Ascending aorta (tissue), 2 donors: ENCODE data around the gene ZBTB16. TPM values are rescaled to one million over a fixed set of nuclear protein-coding genes. Genes with fewer than 3 reads are reported as not detected.
A peak's percentile ranks its signal among the peaks of the same experiment; 100 is the strongest.

ENCODE experiments used
- DNase-seq, 2 donors: peaks; one replicate each; pipeline ENCODE4 v3.0.0-alpha.2; 2019; ENCODE audit warnings: low spot score in 2 of 2
- H3K27ac ChIP-seq, 2 donors: fragments of 200-600 bp; sonication (generic); one replicate each; pipeline ENCODE4 v1.5.1; 2016 to 2017; ENCODE audit warnings: mild to moderate bottlenecking in 1 of 2
- H3K27me3 ChIP-seq: fragments of 200-600 bp; sonication (generic); one replicate; pipeline ENCODE4 v1.5.1; 2017
- H3K36me3 ChIP-seq, 2 donors: fragments of 200-600 bp; sonication (generic); one replicate each; pipeline ENCODE4 v1.5.1; 2016
- H3K4me1 ChIP-seq, 2 donors: fragments of 200-600 bp; sonication (generic); one replicate each; pipeline ENCODE4 v1.5.1; 2016 to 2017; ENCODE audit warnings: mild to moderate bottlenecking in 1 of 2
- H3K4me3 ChIP-seq, 2 donors: fragments of 200-600 bp; sonication (generic); one replicate each; pipeline ENCODE4 v1.5.1; 2016 to 2017; ENCODE audit warnings: mild to moderate bottlenecking in 1 of 2
- H3K9me3 ChIP-seq, 2 donors: fragments of 200-600 bp; sonication (generic); one replicate each; pipeline ENCODE4 v1.5.1; 2016
- intact Hi-C: fragments of 100-400 bp; cut with DNase I; formaldehyde crosslinking; loops from one replicate; pipeline ENCODE4 v1.15.1; 2023
- total RNA-seq: library from RNA; depleted of rRNA; stranded (reverse); fragments of >200 nt; gene quantifications from one replicate; pipeline ENCODE4 v1.1.0, GENCODE V29; 2016
- TF ChIP-seq, protein P1 (sequence below), 3 experiments: fragments of 200-600 bp in 2 of 3; fragments of 450-650 bp in 1 of 3; sonication (generic) in 2 of 3; IDR thresholded peaks; one replicate each; pipeline ENCODE4 v1.5.1; 2016 to 2019; ENCODE audit warnings: antibody characterized with exemption in 3 of 3, mild to moderate bottlenecking in 1 of 3, moderate library complexity in 1 of 3

The ZBTB16 gene
- total RNA-seq, 1 donor from 2014 or later = 344 TPM

DNA sequence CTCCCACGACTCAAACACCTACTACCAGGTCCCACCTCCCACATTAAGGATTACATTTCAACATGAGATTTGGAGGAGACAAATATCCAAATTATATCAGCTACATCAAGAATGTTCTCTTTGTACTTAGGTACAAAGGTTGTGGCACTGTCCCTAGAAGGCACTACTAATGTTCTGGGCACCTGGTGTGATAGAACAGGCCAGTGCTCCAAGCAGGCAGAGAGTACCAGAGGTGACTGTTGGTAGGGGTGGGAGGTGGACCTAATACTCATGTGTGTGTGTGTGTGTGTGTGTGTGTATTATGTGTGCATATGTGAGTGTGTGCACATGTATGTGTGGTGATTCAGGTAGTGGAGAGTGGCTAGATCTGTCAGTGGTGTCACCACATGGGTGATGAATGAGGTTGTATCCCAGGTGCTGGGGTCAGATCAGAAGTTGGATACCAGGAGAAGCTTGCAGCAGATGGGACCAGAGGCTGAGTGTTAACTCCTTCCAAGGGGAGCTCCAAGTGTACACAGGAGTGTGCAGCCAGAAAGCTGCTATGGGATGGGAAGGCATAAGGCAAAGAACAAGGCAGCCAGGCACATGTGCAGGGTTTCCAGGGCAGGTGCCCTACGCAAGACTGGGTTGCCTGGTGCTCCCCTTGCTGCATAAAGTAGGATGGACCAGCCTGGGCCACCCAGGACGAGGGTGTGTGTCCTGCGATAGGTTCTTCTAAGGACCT is 219.0 kb downstream of the ZBTB16 start:
- no peak overlapping the region for H3K4me3 ChIP-seq
- H3K27ac ChIP-seq = peak overlapping the region in 1 of 2 donors; percentile 68
- H3K4me1 ChIP-seq = peaks cover 0 to 10% of the 10 kb centered on the region in 2 donors
- no peak for DNase-seq
- H3K9me3 ChIP-seq = no peaks in the 10 kb centered on the region
- H3K36me3 ChIP-seq = peaks cover 0 to 6% of the 10 kb centered on the region in 2 donors
- intact Hi-C loops = no loop called here
- TF ChIP-seq, protein P1, sequence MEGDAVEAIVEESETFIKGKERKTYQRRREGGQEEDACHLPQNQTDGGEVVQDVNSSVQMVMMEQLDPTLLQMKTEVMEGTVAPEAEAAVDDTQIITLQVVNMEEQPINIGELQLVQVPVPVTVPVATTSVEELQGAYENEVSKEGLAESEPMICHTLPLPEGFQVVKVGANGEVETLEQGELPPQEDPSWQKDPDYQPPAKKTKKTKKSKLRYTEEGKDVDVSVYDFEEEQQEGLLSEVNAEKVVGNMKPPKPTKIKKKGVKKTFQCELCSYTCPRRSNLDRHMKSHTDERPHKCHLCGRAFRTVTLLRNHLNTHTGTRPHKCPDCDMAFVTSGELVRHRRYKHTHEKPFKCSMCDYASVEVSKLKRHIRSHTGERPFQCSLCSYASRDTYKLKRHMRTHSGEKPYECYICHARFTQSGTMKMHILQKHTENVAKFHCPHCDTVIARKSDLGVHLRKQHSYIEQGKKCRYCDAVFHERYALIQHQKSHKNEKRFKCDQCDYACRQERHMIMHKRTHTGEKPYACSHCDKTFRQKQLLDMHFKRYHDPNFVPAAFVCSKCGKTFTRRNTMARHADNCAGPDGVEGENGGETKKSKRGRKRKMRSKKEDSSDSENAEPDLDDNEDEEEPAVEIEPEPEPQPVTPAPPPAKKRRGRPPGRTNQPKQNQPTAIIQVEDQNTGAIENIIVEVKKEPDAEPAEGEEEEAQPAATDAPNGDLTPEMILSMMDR (IDR thresholded peaks at IDR 0.05) = no peak
- no peaks in the 10 kb centered on the region for H3K27me3 ChIP-seq

DNA sequence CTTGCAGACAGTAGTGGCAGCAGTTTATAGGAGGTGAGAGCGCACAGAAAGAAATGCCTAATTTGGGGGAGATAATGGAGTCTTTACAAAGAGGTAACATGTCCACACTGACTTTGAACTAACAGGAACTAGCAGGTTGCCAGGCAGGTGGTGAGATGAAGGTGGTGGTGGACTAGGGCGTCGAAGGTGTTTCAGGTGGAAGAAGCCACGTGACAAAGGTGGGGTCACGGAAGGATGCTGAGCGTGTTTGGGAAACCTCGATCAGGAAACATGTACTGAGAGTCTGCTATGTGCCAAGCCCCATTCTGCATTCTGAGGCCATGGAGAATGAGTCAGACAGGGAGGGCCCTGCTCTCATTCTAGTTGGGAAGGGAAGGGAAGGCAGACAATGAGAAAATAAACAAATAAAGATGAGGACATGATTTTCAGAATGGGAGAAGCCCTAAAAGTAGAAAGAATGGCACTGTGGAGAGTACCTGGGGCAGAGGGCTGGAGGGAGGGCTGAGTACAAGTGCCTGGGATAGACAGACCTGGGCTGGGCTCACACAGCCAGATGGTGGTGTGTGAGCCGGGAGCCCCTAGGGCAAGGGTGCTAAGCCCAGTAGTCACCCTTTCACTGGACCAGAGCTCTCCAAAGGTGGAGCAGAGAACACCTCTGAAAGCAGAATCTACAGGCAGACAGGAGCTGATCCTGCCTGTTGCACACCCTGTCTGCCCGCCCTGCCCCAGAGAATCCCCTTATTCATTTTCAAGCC is 220.5 kb downstream of the ZBTB16 start:
- intact Hi-C loops = loop anchor here (5.0 kb wide), 1 partner anchor 157 kb away; the partner anchor contains the start of gene REXO2
- Histone ChIP-seq H3K4me1 (peaks cover 0 to 10% of the 10 kb centered on the region in 2 donors), H3K27ac (peak overlapping the region; percentile 61 to 68)

DNA sequence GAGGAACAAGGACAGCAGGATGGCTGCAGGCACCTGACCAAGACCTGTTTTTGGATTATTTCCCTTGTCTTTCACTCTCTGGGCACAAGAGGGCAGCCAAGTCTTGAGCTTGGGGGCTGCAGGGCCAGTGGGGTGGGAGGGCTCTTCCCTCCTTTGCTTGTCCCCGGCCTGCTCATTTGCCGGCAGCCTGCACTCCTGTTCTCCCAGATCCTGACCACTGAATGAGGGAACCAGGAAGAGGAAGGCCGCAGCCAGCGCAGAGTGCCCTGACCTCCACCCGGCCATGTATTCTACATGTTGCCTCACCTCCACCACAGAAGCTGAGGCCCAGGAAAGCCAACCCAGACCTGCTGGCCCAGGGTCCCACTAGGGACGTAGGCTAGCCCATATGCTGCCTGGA is 221.2 kb downstream of the ZBTB16 start:
- TF ChIP-seq, protein P1 (IDR thresholded peaks at IDR 0.05) = peak; percentile 15 to 64 (median 53)
- Histone ChIP-seq H3K27ac (peak overlapping the region; percentile 61 to 68), H3K4me3 (no peak overlapping the region), H3K9me3 (no peaks in the 10 kb centered on the region), H3K4me1 (peaks cover 0 to 10% of the 10 kb centered on the region in 2 donors), H3K27me3 (no peaks in the 10 kb centered on the region), H3K36me3 (peaks cover 0 to 6% of the 10 kb centered on the region in 2 donors)
- peak in 1 of 2 donors; percentile 84 for DNase-seq
- intact Hi-C loops = loop anchor here (5.0 kb wide), 1 partner anchor 157 kb away; the partner anchor contains the start of gene REXO2

More for the DNA sequence above, 220.5 kb downstream of the ZBTB16 start:
- Histone ChIP-seq H3K27me3 (no peaks in the 10 kb centered on the region), H3K9me3 (no peaks in the 10 kb centered on the region), H3K4me3 (no peak overlapping the region), H3K36me3 (peaks cover 0 to 6% of the 10 kb centered on the region in 2 donors)
- no peak for DNase-seq
- TF ChIP-seq, protein P1 (IDR thresholded peaks at IDR 0.05) = no peak

DNA sequence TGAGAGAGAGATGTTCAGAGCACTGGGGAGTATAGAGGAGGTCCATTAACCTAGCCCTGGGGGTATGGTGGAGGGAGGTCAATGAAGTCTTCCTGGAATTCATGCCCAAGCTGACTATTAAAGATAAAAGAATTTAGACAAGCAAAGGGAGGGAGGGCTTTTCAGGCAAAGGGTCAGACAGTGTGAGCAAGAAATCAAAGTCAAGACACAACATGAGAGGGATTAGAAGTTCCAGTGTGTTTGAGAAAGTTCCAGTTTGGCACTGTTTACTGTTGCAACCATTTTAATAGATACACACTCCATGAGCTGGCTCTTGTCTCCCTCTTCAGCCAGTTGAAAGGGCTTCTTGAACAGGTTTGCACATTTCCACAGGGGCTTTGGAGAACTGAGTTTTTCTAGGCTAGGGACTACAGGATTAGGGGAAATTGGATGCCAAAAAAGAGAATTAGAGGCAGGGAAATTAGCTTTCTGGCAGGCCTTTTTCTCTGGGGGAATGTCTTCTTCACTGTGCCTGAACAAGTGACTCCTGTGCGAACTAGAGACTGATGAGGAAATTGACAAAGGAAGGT is 222.0 kb downstream of the ZBTB16 start:
- TF ChIP-seq, protein P1 (IDR thresholded peaks at IDR 0.05) = no peak
- DNase-seq = no peak
- Histone ChIP-seq H3K27ac (peak overlapping the region; percentile 61 to 68), H3K4me3 (no peak overlapping the region), H3K36me3 (no peaks in the 10 kb centered on the region), H3K27me3 (no peaks in the 10 kb centered on the region), H3K9me3 (no peaks in the 10 kb centered on the region), H3K4me1 (peaks cover 0 to 10% of the 10 kb centered on the region in 2 donors)
- intact Hi-C loops = loop anchor here (5.0 kb wide), 1 partner anchor 156 kb away; the partner anchor contains the start of gene REXO2

DNA sequence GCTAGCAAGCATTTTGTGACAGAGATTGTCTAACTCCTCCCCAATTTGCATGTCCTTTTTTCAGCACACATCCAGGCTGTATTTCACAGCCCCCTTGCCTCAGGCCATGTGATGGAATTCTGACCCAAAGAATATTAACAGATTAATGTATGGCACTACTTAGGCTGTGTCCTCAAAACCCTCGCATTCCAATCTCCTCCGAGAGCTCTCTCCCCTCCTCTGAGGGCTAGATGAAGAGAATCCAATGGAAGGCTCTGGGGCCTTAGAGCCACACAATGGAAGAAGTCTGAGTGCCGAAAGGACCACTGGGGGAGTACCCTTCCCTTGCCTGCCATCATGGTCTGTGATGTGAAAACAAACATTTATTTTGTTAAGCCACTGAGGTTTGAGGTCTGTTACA is 223.0 kb downstream of the ZBTB16 start:
- DNase-seq = no peak
- TF ChIP-seq, protein P1 (IDR thresholded peaks at IDR 0.05) = no peak
- Histone ChIP-seq H3K36me3 (no peaks in the 10 kb centered on the region), H3K4me3 (no peak overlapping the region), H3K9me3 (no peaks in the 10 kb centered on the region), H3K27ac (no peak overlapping the region), H3K4me1 (peaks cover 0 to 10% of the 10 kb centered on the region in 2 donors), H3K27me3 (no peaks in the 10 kb centered on the region)
- intact Hi-C loops = loop anchor here (5.0 kb wide), 1 partner anchor 155 kb away; the partner anchor contains the start of gene REXO2
